ENCODE measurements around the gene TBC1D1.
A peak's percentile ranks its signal among the peaks of the same experiment; 100 is the strongest.

Gene TBC1D1

GRCh38 chr4:38060829-38061431, 170.0 kb downstream of the TBC1D1 start:
- DNase-seq: no peak

GRCh38 chr4:38062088-38062775, 171.3 kb downstream of the TBC1D1 start:
- peak; percentile 75 to 76 for DNase-seq

GRCh38 chr4:38062776-38063097, 171.9 kb downstream of the TBC1D1 start:
- DNase-seq: no peak

- DNase-seq: no peak
Observed at GRCh38 chr4:38065176-38065575, 174.3 kb downstream of the TBC1D1 start.

- DNase-seq: no peak
Observed at GRCh38 chr4:38065900-38066299, 175.0 kb downstream of the TBC1D1 start.

- no peak for DNase-seq
Observed at GRCh38 chr4:38067499-38067898, 176.6 kb downstream of the TBC1D1 start.

GRCh38 chr4:38068107-38068506, 177.2 kb downstream of the TBC1D1 start:
- no peak for DNase-seq

GRCh38 chr4:38069271-38069760, 178.4 kb downstream of the TBC1D1 start:
- DNase-seq: peak in 1 of 2 donors; percentile 21

GRCh38 chr4:38071801-38072431, 181.0 kb downstream of the TBC1D1 start:
- DNase-seq: no peak

GRCh38 chr4:38072578-38072977, 181.7 kb downstream of the TBC1D1 start:
- DNase-seq: no peak

- no peak for DNase-seq
Observed at GRCh38 chr4:38073596-38074234, 182.8 kb downstream of the TBC1D1 start.

GRCh38 chr4:38075370-38076152, 184.7 kb downstream of the TBC1D1 start:
- DNase-seq: no peak

GRCh38 chr4:38076153-38076669, 185.3 kb downstream of the TBC1D1 start:
- no peak for DNase-seq

GRCh38 chr4:38077791-38078489, 187.1 kb downstream of the TBC1D1 start:
- DNase-seq: no peak

GRCh38 chr4:38078590-38079421, 187.9 kb downstream of the TBC1D1 start:
- DNase-seq: no peak

- DNase-seq: no peak
Observed at GRCh38 chr4:38080061-38080974, 189.4 kb downstream of the TBC1D1 start.

GRCh38 chr4:38082021-38082420, 191.1 kb downstream of the TBC1D1 start:
- no peak for DNase-seq

- DNase-seq: no peak
Observed at GRCh38 chr4:38082424-38083385, 191.8 kb downstream of the TBC1D1 start.
